BE2C (cell line): ENCODE data around the gene CCDC50.

Source experiments
- DNase-seq: peaks from one replicate; pipeline ENCODE4 v3.0.0-alpha.2; 2020
- H3K27me3 ChIP-seq: fragments of 250-450 bp; sonication (Bioruptor Pico); 2 replicates; pipeline ENCODE4 v1.5.1; 2020; ENCODE audit warnings: mild to moderate bottlenecking
- H3K36me3 ChIP-seq: fragments of 250-450 bp; sonication (Bioruptor Pico); 2 replicates; pipeline ENCODE4 v1.5.1; 2020; ENCODE audit warnings: mild to moderate bottlenecking
- H3K4me1 ChIP-seq: fragments of 250-450 bp; sonication (Bioruptor Pico); 2 replicates; pipeline ENCODE4 v1.5.1; 2020
- H3K4me3 ChIP-seq: 2 replicates; pipeline ENCODE4 v1.5.1; 2011; ENCODE audit warnings: low read depth, low read length
- H3K9me3 ChIP-seq: fragments of 250-450 bp; sonication (Bioruptor Pico); 2 replicates; pipeline ENCODE4 v1.5.1; 2020
- CTCF ChIP-seq: IDR thresholded peaks from 2 replicates; pipeline ENCODE4 v1.5.1; 2012; ENCODE audit warnings: mild to moderate bottlenecking, low read depth, low read length

The CCDC50 gene

GRCh38 chr3:191440532-191440931 lies 111.3 kb downstream of the CCDC50 start:
- Histone ChIP-seq H3K27me3 (no peaks in the 10 kb centered on the region), H3K36me3 (no peaks in the 10 kb centered on the region), H3K9me3 (no peaks in the 10 kb centered on the region), H3K4me1 (no peaks in the 10 kb centered on the region), H3K4me3 (no peak overlapping the region)
- no peak for TF ChIP-seq CTCF
- DNase-seq: no peak

GRCh38 chr3:191441687-191442086 lies 112.5 kb downstream of the CCDC50 start:
- TF ChIP-seq CTCF: no peak
- DNase-seq: no peak
- Histone ChIP-seq H3K4me3 (no peak overlapping the region), H3K27me3 (no peaks in the 10 kb centered on the region), H3K4me1 (no peaks in the 10 kb centered on the region), H3K9me3 (no peaks in the 10 kb centered on the region), H3K36me3 (no peaks in the 10 kb centered on the region)

- H3K27me3 ChIP-seq: no peaks in the 10 kb centered on the region
- H3K4me3 ChIP-seq: no peak overlapping the region
- DNase-seq: no peak
- H3K9me3 ChIP-seq: no peaks in the 10 kb centered on the region
- no peaks in the 10 kb centered on the region for H3K36me3 ChIP-seq
- H3K4me1 ChIP-seq: no peaks in the 10 kb centered on the region
- TF ChIP-seq CTCF: no peak
Observed at GRCh38 chr3:191444569-191444968, 115.4 kb downstream of the CCDC50 start.
